ENCODE data around the gene PHYHIPL.
"Not testable (repeated sequence)": the region's sequence is repeated elsewhere in the genome, so short reads cannot be mapped to it uniquely, and the experiment has no call there.

The PHYHIPL gene

GRCh38 chr10:59206204-59206720, 29.8 kb downstream of the PHYHIPL start:
- DNase-seq = no peak

DNA sequence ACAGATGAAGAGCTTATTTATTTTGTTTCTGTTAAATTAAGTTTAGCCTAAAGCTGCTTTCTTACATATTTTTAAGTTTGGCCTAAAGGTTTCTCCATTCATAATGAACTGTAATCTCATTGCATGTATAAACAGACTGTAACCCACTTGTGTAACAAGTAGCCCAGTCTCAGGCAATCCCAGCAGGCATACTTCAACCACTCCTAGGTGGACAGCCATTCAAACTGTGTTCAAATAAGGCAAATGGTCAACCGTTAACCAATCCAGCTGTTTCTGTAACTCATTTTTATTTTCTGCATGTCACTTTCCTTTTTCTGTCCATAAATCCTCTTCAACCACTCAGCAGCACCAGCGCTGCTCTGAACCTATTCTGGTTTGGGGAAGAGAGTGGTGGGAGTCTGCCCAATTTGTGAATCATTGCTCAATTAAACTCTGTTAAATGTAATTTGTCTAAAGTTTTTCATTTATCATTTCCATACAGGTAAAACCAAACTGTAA, 35.9 kb downstream of the PHYHIPL start:
- no peak for DNase-seq

GRCh38 chr10:59214160-59214559, 37.7 kb downstream of the PHYHIPL start:
- DNase-seq = no peak

GRCh38 chr10:59216178-59216869, 39.9 kb downstream of the PHYHIPL start:
- no peak for DNase-seq

DNA sequence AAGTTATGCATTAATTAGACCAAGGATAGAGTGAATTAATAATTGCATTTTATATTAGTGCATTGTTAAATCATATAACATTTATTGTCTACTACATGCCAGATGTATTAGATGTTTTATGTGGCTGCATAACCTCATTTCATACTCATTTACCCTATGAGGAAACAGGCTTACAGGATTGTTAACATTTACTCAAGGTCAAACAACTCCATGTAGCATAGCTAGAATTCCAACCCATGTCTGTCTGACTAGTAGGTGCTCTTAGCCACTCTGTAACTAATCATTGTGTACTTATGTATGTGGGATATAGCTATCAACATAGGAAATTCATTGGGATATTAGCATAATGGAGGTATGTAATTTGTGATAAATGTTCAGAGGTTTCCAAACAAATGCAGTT, 46.3 kb downstream of the PHYHIPL start:
- no peak for DNase-seq

- DNase-seq = not testable (repeated sequence)
These were observed 47.2 kb downstream of the PHYHIPL start for GRCh38 chr10:59223597-59223996.

DNA sequence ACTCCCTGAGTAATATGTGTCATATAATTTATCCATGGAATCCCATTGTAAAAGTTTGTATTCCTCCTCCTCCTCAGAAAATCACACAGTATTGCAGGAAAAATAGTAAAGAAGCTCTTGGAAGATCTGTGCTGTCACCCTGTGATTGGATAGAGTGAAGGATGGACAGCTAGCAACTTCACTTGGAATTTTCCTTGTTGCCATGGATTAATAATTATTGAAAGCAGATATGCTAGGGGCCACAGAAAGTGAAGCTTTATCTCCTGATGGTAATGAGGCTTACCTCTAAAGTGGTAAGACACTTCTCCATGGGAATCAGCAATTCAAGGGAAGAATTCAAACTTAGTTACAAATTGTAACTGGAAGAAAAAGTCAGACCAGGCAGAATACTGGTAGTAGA, 48.8 kb downstream of the PHYHIPL start:
- no peak for DNase-seq

DNA sequence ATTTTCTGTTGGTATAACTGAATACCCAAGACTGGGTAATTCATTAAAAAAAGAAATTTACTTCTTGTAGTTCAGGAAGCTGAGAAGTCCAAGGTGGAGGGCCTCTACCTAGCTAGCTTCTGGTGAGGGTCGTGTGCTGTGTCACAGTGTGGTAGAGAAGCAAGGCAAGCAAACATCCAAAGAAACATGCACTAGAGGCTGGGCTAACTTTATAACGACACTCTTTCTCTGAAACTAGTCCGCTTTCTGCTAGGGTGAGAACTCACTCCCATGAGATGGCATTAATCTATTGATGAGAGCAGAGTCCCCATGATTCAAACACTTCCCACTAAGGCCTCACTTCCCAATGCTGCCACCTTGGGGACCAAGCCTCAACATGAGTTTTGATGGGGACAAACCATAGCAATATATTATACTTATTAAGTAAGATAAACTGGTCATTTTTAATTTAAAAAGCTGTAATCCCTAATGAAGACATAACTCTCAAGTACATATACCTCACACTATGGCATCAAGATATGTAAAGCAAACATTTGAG, 50.8 kb downstream of the PHYHIPL start:
- DNase-seq = no peak

- no peak for DNase-seq
These were observed 53.0 kb downstream of the PHYHIPL start for GRCh38 chr10:59229441-59229840.

GRCh38 chr10:59234194-59234593, 57.8 kb downstream of the PHYHIPL start:
- no peak for DNase-seq

DNA sequence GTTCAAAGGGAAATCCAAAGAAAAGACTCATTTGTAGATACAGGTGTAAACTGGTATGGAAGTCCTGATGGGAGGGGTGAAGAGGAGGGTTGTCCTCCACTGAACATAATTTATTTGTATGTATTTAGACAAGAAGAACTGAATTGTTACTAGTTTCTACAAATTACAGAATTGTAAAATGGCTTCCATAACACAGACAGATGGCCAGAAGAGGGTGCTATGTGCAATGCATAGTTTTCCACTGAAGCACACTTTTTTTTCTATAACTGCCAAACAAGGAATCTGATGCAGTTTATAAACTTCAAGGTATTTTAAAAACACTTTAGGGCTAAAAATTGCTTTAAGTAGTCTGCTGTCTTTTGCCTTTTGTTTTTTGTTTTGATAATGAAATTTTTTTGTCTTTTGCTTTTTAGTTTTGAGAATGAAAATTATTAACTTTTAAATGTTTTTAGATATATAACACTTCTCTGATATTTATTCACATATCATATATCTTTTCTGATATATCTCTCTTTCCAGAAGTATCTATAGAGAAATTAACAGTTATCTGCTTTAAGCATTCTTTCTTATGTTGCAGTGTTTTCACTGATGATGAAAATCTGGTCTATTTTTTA, 58.5 kb downstream of the PHYHIPL start:
- DNase-seq = no peak

DNA sequence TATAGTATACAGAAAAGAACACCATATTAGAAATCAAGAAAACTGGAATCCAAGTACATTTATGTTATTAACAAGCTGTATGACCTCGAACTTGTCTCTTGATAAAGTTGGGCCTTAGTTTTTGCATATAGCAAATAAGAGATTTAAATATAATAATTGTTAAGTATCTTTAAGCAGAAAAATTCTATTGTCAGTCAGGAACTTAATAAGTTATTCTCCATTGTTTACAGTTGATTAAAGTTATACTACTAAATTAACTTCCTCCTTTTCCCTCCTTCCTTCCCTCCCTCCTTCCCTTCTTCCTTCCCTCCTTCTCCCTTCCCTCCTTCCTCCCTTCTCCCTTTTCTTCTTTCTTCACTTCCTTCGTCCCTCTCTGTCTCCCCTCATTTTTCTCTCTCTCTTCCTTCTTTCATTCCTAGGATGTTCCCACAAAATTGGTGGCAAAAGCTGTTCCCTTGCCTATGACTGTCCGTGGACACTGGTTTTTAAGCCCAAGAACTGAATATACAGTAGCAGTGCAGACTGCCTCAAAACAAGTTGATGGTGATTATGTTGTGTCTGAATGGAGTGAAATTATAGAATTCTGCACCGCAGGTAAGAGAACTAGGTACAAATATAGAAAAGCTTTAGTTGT, 59.7 kb downstream of the PHYHIPL start:
- no peak for DNase-seq

DNA sequence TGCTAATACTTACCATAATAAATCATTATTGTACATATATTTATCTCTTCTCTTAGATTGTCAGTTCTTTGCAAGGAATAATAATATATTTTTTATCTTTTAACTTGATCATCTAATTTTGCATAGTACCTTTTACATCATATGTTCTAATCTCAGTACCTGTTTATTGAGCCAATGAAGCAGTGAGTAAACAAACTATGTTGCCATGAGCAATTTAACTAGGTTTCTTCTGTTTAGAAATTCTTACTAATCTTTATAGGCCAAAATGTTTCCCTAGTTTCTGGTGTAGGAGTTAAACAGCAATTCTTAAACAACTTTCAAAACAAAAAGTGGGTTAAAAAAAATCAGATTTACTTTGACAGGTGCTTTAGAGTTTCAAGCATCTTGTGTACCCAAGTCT, 61.3 kb downstream of the PHYHIPL start:
- DNase-seq = no peak

DNA sequence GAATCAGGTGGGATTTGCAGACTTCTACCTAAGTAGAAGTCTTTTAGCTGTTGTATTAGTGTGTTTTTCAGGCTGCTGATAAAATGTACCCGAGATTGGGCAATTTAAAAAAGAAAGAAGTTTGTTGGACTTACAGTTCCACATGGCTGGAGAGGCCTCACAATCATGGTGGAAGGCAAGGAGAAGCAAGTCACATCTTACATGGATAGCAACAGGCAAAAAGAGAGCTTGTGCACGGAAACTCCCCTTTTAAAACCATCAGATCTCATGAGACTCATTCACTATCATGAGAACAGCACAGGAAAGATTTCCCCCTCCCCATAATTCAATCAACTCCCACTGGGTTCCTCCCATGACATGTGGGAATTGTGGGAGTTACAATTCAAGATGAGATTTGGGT, 62.7 kb downstream of the PHYHIPL start:
- DNase-seq = not testable (repeated sequence)

GRCh38 chr10:59240582-59241183, 64.2 kb downstream of the PHYHIPL start:
- DNase-seq = no peak

DNA sequence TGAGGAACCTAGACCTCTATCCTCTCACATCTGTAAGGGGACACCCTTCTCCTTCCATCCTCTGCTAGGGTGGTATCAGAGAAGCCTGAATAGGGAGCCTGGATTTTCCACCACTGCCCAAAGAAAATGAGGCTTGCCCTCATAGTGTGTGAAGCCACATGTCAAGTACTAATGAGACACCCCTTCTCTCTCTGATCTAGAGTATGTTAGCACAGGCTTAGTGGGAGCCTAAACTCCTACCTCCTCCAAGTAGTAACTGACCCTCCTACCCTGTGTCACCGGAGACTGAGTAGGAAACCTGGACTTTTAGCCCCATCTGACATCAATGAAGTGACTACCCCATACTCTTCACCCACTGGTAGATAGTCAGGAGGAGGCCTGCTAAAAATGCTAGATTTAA, 65.6 kb downstream of the PHYHIPL start:
- no peak for DNase-seq

GRCh38 chr10:59242991-59243390, 66.5 kb downstream of the PHYHIPL start:
- DNase-seq = no peak

DNA sequence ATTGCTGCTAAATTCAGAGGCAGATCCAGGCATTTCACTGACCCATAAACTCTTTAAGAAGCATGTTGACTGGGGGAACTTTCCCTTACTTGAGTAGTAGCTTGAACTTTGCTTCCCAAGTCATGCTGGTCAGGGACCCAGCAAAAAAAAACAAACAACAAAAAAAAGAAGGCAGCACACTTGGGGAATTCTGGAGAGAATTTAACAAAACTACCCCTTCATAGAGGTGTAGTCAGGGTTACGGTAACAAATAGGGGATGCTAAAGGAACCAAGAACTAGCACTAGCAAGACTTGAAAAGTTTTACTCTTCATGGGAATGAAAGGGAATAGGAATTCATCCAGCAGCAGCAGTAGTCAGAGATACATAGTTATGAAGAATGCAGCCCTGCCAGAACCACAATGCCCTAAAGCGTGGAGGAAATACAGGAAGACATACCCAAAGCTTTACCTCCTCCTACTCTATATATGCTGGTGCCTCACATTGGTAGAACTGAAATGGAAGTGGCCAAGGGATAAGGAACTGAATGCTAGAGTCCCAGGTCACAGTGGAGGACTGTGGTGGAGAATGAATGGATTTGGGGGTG, 67.3 kb downstream of the PHYHIPL start:
- DNase-seq = no peak

DNA sequence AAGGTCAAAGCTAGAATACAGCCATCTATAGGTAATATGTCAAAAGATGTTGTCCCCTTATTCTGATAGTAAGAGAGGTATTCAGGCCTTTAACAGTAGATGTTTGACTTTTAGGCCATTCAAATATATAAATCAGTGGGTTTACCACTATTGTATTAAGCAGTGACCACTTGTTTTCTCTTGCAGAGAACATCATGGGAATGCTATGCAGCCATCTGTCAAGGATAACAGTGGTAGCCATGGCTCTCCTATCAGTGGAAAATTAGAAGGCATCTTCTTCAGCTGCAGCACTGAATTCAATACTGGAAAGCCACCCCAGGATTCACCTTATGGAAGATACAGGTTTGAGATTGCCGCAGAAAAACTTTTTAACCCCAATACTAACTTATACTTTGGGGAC, 68.4 kb downstream of the PHYHIPL start:
- DNase-seq = no peak

DNA sequence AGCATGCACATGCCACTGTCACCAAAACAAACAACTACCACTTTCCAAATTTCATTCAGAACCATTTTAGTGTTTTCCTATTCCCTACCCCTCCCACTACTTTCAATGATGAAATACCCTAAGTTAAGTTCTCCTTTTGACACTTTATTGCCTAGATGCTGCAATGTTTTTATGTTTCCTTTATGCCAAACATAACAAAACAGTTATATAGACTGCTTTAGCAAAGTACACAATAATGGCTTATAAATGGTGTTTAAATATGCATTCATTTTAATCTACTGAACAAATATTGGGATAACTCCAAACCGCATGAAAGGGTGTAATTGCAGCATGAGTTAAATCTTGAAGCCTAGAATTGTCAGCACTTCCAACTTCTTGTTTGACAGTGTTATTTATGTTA, 69.2 kb downstream of the PHYHIPL start:
- no peak for DNase-seq

GRCh38 chr10:59252491-59252890, 76.0 kb downstream of the PHYHIPL start:
- DNase-seq = no peak

GRCh38 chr10:59255463-59255862, 79.0 kb downstream of the PHYHIPL start:
- DNase-seq = no peak

DNA sequence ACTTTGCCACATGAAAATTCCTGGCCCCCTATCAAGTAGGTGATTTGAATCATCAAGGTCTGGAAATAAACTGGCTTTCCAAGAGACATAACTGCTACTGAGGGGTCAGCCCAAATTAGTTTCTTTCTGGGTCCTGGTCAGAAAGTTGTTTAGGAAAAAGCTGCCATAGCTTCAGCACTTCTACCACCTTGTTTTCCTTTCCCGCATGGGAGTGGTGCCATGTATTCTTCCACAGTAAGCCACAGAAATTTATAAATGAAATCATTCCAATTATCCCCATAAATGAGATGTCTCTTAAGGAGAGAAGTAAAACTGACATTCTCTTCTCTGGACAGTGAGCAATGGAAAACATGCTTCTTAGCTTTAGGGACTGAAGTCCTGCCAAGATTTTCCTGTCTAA, 80.8 kb downstream of the PHYHIPL start:
- no peak for DNase-seq

Data from NCI-H1436 treated with DMSO at 0.1 percent for 48 hours (cell line).